Common myeloid progenitor, CD34-positive (primary cell): Measurements from ENCODE around the gene PTPA.

Source experiments
- CTCF ChIA-PET: fragments of 350-600 bp; sonication (Branson Sonifier 250); formaldehyde crosslinking; loops from one replicate; lab custom pipeline; 2021; ENCODE audit warnings: antibody characterized with exemption; lab: Charles Lee
- POLR2A ChIA-PET: fragments of 350-600 bp; sonication (Branson Sonifier 250); formaldehyde crosslinking; loops from one replicate; lab custom pipeline; 2021; ENCODE audit warnings: antibody characterized with exemption; lab: Charles Lee
- DNase-seq, 3 donors: peaks; one replicate each; pipeline versions ENCODE4 v3.0.0 to v3.0.0-alpha.2; 2013
- H3K27ac ChIP-seq, 2 experiments: 1 replicate in 1 of 2; 2 replicates in 1 of 2; pipeline ENCODE4 v1.7.0; 2013; ENCODE audit warnings: inconsistent platforms in 2 of 2, low read length in 2 of 2, mild to moderate bottlenecking in 2 of 2, low read depth in 1 of 2, moderate library complexity in 1 of 2; ENCODE audit not compliant: severe bottlenecking in 2 of 2, insufficient read depth in 1 of 2, poor library complexity in 1 of 2
- H3K27me3 ChIP-seq, 5 experiments: replicated peaks in 2 of 5; 1 replicate in 3 of 5; 2 replicates in 2 of 5; pipeline versions ENCODE4 v1.6.1 to v1.7.0; 2013; ENCODE audit warnings: low read length in 4 of 5, mild to moderate bottlenecking in 2 of 5, moderate library complexity in 2 of 5, inconsistent platforms in 1 of 5; ENCODE audit not compliant: insufficient read depth in 5 of 5, control insufficient read depth in 4 of 5
- H3K36me3 ChIP-seq, 4 experiments: 1 replicate in 2 of 4; 2 replicates in 2 of 4; pipeline versions ENCODE4 v1.6.1 to v1.7.0; 2013; ENCODE audit warnings: low read length in 3 of 4, control low read depth in 1 of 4, mild to moderate bottlenecking in 1 of 4; ENCODE audit not compliant: control insufficient read depth in 4 of 4, insufficient read depth in 4 of 4
- H3K4me1 ChIP-seq, 4 experiments: 1 replicate in 3 of 4; 2 replicates in 1 of 4; pipeline versions ENCODE4 v1.6.1 to v1.7.1; 2013; ENCODE audit warnings: low read length in 3 of 4, mild to moderate bottlenecking in 3 of 4, control low read depth in 1 of 4, inconsistent platforms in 1 of 4, moderate library complexity in 1 of 4; ENCODE audit not compliant: control insufficient read depth in 4 of 4, insufficient read depth in 4 of 4; ENCODE audit errors: control extremely low read depth in 1 of 4
- H3K4me3 ChIP-seq, 7 experiments: 1 replicate in 4 of 7; 2 replicates in 3 of 7; pipeline versions ENCODE4 v1.5.1 to v1.7.0; 2013; ENCODE audit warnings: mild to moderate bottlenecking in 7 of 7, low read length in 6 of 7, moderate library complexity in 6 of 7, inconsistent platforms in 2 of 7, low read depth in 2 of 7, control low read depth in 1 of 7; ENCODE audit not compliant: insufficient read depth in 4 of 7, control insufficient read depth in 1 of 7; ENCODE audit errors: extremely low read depth in 1 of 7
- H3K9me3 ChIP-seq, 5 experiments: 1 replicate in 4 of 5; 2 replicates in 1 of 5; pipeline versions ENCODE4 v1.6.1 to v1.7.1; 2013; ENCODE audit warnings: low read length in 4 of 5, mild to moderate bottlenecking in 2 of 5, inconsistent platforms in 1 of 5, low read depth in 1 of 5, moderate library complexity in 1 of 5; ENCODE audit not compliant: control insufficient read depth in 4 of 5, insufficient read depth in 2 of 5; ENCODE audit errors: control extremely low read depth in 1 of 5
- WGBS: methylation state at CpG from one replicate; pipeline ENCODE4 v1.1.5; 2013; ENCODE audit not compliant: insufficient coverage; 5-methylcytosine and 5-hydroxymethylcytosine counted together

PTPA gene

DNA sequence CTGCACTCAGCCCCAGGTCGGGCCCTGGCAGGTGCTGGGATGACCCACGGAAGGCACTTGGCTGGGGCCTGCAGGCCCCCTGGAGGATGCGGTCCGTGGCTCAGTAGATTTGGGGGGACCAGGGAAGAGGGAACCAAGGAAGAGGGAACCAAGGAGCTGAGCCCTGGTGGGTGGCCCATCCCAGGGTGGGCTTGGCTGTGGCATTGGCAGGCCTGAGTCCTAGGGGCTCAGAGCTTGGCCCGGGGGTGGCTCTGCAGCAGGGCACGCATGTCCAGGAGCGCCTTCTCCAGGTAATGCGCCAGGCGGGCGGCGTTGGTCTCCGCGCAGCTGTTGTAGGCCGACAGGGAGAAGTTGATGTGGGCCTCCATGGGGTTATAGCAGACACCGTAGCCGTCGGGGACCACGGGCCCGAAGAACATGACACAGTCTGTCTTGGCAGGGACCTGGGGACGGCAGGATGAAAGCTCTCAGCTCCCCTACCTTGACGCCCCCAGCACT lies 16.0 kb upstream of the PTPA start:
- POLR2A ChIA-PET: no interaction called here
- DNase-seq: no peak

DNA sequence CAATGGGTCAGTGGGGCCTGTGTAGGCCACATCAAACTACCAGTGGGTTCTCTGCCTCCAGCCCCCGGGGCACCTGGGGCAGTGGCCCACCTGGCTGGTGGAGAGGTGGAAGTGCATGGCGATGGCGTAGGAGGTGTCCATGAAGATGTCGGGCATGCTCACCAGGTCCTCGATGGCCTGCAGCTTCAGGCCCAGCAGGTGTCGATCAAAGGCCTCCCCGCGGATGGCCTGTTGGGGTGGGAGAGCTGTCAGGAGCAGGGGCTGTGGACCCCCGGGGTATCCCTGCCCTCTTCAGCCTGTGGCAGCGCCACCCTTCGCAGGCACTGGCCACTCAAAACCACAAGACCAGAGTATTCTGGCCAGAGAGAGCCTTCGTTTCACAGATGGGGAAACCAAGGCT lies 15.3 kb upstream of the PTPA start:
- peaks cover 0 to 28% (median 8%) of the 10 kb centered on the region in 4 experiments for H3K36me3 ChIP-seq
- H3K27ac ChIP-seq: no peak overlapping the region
- POLR2A ChIA-PET: no interaction called here
- H3K9me3 ChIP-seq: no peaks in the 10 kb centered on the region
- H3K4me1 ChIP-seq: no peaks in the 10 kb centered on the region
- CTCF ChIA-PET: no interaction called here
- 97% methylated on average over 8 of the region's 12 CpGs for WGBS
- no peak overlapping the region for H3K4me3 ChIP-seq
- H3K27me3 ChIP-seq: no peaks in the 10 kb centered on the region
- DNase-seq: no peak

More for the DNA sequence above, 16.0 kb upstream of the PTPA start:
- Histone ChIP-seq H3K36me3 (peaks cover 0 to 33% (median 12%) of the 10 kb centered on the region in 4 experiments), H3K27ac (no peak overlapping the region), H3K4me1 (no peaks in the 10 kb centered on the region), H3K9me3 (no peaks in the 10 kb centered on the region), H3K27me3 (no peaks in the 10 kb centered on the region), H3K4me3 (no peak overlapping the region)
- CTCF ChIA-PET: interaction anchor here (0.8 kb wide), 1 partner anchor 13 kb away, joined by 4 read pairs; no protein-coding TSS in a partner anchor
- WGBS: 95% methylated on average over 15 of the region's 21 CpGs

DNA sequence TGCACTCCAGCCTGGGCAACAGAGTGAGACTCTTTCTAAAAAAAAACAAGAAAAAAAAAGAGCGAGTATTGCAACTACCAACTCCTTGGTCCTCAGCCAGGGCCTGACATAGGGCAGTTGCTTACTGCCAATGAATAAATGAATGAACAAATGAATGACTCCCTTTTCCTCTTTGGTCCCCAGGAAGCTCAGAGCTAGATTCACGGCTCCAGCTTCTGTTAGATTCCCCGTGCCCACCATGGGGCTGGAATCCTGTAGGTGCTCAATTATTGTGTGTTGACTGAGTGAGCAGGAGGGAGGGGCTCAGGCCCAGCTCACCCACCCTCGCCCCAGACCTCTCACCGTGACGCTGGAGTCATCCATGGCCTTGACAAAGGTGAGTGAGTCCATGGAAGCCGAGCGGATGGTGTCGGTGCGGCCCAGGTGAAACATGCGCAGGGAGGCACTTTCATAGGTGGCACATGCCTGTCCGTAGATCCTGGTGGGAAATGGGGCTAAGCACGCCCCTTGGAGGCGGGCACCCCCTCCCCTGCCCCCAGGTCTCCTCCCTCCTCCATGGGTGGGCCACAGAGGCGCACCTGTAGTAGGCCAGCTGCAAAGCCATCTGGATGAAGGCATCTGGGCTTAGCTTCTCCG lies 13.4 kb upstream of the PTPA start:
- Histone ChIP-seq H3K27ac (no peak overlapping the region), H3K9me3 (no peaks in the 10 kb centered on the region), H3K4me1 (no peaks in the 10 kb centered on the region), H3K4me3 (no peak overlapping the region), H3K27me3 (no peaks in the 10 kb centered on the region), H3K36me3 (peaks cover 0 to 28% (median 8%) of the 10 kb centered on the region in 4 experiments)
- ChIA-PET POLR2A (interaction anchor here (0.6 kb wide), 1 partner anchor 28 kb away, joined by 3 read pairs; no protein-coding TSS in a partner anchor), CTCF (interaction anchor here (0.9 to 1.0 kb wide), 2 partner anchors 12 to 91 kb away, joined by 3 read pairs; no protein-coding TSS in a partner anchor)
- DNase-seq: no peak
- 92% methylated on average over 11 of the region's 16 CpGs for WGBS

DNA sequence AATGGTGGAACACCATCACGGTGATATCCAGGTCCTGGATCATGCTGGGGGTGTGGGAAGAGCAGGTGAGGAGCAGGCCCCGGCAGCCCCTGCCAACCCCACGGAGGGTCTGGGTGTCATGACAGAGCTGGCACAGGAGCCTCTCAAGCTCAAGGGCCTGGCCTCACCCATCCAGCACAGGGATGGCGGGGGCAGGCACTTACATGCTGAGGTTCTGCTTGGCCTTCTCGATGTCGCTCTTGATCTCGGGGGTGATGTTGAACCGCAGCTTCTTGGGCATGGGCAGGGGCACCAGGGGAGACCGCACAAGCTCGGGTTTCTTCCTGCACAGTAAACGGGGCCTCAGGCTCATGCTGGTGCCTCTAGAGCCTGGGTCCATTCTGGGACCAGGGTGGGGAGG lies 12.9 kb upstream of the PTPA start:
- Histone ChIP-seq H3K9me3 (no peaks in the 10 kb centered on the region), H3K4me1 (no peaks in the 10 kb centered on the region), H3K4me3 (no peak overlapping the region), H3K27me3 (no peaks in the 10 kb centered on the region), H3K36me3 (peaks cover 0 to 28% (median 8%) of the 10 kb centered on the region in 4 experiments), H3K27ac (no peak overlapping the region)
- DNase-seq: no peak
- CTCF ChIA-PET: interaction anchor here (1.0 kb wide), 1 partner anchor 91 kb away, joined by 3 read pairs; no protein-coding TSS in a partner anchor
- 100% methylated on average over 10 of the region's 11 CpGs for WGBS
- POLR2A ChIA-PET: interaction anchor here (0.6 kb wide), 1 partner anchor 28 kb away, joined by 3 read pairs; no protein-coding TSS in a partner anchor

DNA sequence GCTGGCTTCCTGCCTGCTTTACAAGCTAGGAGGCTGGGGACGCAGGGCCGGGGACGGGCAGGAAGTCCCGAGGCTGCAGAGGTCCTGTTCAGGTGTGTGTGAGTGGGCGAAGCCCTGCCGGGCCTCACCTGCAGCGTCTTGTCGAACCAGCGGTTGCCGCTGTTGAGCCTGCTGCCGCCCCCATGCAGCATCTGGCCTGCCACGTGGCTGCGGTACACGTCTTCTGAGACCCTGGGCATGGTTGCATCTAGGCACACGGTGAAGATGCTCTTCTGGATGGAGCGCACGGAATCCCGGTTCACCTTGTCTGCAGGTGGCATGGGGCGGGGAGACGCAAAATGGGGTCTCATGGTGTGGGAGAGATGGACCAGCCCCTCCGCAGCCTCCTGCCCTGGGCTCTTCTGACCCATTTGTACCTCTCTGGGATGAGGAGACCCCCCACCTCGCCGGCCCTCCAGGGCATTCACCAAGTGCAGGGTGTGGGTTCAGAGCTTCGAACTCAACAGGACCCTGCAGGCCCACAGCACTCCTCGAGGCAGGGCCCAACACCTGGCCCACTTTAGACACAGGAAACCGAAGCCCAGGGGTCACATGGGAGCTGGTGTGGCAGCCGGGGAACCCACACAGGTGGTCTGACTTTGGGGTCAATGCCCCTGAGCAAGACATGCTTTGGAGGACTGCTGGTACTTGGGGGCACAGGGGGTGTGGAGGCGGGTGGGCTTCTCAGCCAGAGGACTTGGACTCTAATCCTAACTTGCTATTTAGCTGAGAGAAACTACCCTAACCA lies 10.6 kb upstream of the PTPA start:
- H3K36me3 ChIP-seq: peaks cover 0 to 24% (median 4%) of the 10 kb centered on the region in 4 experiments
- H3K4me1 ChIP-seq: no peaks in the 10 kb centered on the region
- ChIA-PET CTCF (interaction anchor here (1.1 kb wide), 1 partner anchor 15 kb away, joined by 7 read pairs; no protein-coding TSS in a partner anchor), POLR2A (interaction anchor here (0.6 kb wide), 1 partner anchor 31 kb away, joined by 3 read pairs; no protein-coding TSS in a partner anchor)
- no peaks in the 10 kb centered on the region for H3K27me3 ChIP-seq
- no peak for DNase-seq
- no peaks in the 10 kb centered on the region for H3K9me3 ChIP-seq
- WGBS: 83% methylated on average over 17 of the region's 28 CpGs
- no peak overlapping the region for H3K4me3 ChIP-seq
- no peak overlapping the region for H3K27ac ChIP-seq

DNA sequence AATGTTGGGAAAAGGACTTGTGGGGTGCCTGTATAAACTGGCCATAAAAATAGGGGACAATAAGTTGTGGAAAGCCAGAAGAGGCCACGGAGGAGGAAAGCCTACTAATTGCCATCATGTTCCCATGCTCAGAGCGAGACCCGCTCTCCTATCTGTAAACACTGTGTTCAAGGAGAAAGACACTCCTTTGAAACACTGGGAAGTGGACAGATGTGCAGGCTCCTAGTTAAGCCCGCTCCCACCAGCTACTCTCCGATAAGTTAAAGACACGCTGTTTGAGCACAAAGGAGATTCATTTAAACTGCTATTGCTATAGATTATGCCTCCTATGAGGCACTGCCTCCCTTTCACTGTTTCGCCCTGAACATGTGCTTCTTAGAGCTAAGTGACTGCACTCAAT lies 9.9 kb upstream of the PTPA start:
- Histone ChIP-seq H3K4me3 (no peak overlapping the region), H3K36me3 (peaks cover 0 to 22% (median 2%) of the 10 kb centered on the region in 4 experiments), H3K4me1 (no peaks in the 10 kb centered on the region), H3K9me3 (no peaks in the 10 kb centered on the region), H3K27me3 (no peaks in the 10 kb centered on the region), H3K27ac (no peak overlapping the region)
- ChIA-PET CTCF (interaction anchor here (1.1 kb wide), 1 partner anchor 14 kb away, joined by 7 read pairs; no protein-coding TSS in a partner anchor), POLR2A (interaction anchor here (0.6 kb wide), 1 partner anchor 32 kb away, joined by 3 read pairs; no protein-coding TSS in a partner anchor)
- no peak for DNase-seq
- WGBS: 90% methylated on average over 7 of the region's 7 CpGs
